Measurements from ENCODE around the gene AXIN2.

AXIN2 gene

GRCh38 chr17:65561452-65562205 is at the start of gene AXIN2:
Gene AXIN2 (minus strand): TSS chr17:65561648. CDS start chr17:65558620, 3,028 bp downstream.
- Histone ChIP-seq H3K27ac (no peak within 1 kb of the TSS), H3K27me3 (no peaks in the 10 kb centered on the region), H3K4me3 (ENCODE audit: low read depth in 1 of 2, low read length in 1 of 2) (peak within 1 kb of the TSS in 1 of 2 experiments; percentile 58), H3K4me1 (ENCODE audit: control insufficient read depth in 1 of 2, insufficient read depth in 1 of 2, low read depth in 1 of 2, low read length in 1 of 2) (peaks cover 0 to 11% of the 10 kb centered on the region in 2 experiments), H3K36me3 (no peaks in the 10 kb centered on the region), H3K9me3 (no peaks in the 10 kb centered on the region)
- TF ChIP-seq CTCF (IDR thresholded peaks at IDR 0.05), result no peak

GRCh38 chr17:65609749-65610148 is 48.3 kb upstream of the AXIN2 start:
- Histone ChIP-seq H3K4me1 (ENCODE audit: control insufficient read depth in 1 of 2, insufficient read depth in 1 of 2, low read depth in 1 of 2, low read length in 1 of 2) (no peaks in the 10 kb centered on the region), H3K36me3 (no peaks in the 10 kb centered on the region), H3K4me3 (ENCODE audit: low read depth in 1 of 2, low read length in 1 of 2) (no peak overlapping the region), H3K9me3 (no peaks in the 10 kb centered on the region), H3K27ac (no peak overlapping the region), H3K27me3 (no peaks in the 10 kb centered on the region)
- TF ChIP-seq CTCF (IDR thresholded peaks at IDR 0.05), result no peak

GRCh38 chr17:65609286-65609685 is 47.8 kb upstream of the AXIN2 start:
- H3K4me1 ChIP-seq (ENCODE audit: control insufficient read depth in 1 of 2, insufficient read depth in 1 of 2, low read depth in 1 of 2, low read length in 1 of 2), result no peaks in the 10 kb centered on the region
- H3K9me3 ChIP-seq, result no peaks in the 10 kb centered on the region
- no peaks in the 10 kb centered on the region for H3K36me3 ChIP-seq
- no peak overlapping the region for H3K4me3 ChIP-seq (ENCODE audit: low read depth in 1 of 2, low read length in 1 of 2)
- H3K27me3 ChIP-seq, result no peaks in the 10 kb centered on the region
- TF ChIP-seq CTCF (IDR thresholded peaks at IDR 0.05), result no peak
- H3K27ac ChIP-seq, result no peak overlapping the region

- no peak for TF ChIP-seq CTCF (IDR thresholded peaks at IDR 0.05)
- Histone ChIP-seq H3K4me1 (ENCODE audit: control insufficient read depth in 1 of 2, insufficient read depth in 1 of 2, low read depth in 1 of 2, low read length in 1 of 2) (no peaks in the 10 kb centered on the region), H3K4me3 (ENCODE audit: low read depth in 1 of 2, low read length in 1 of 2) (no peak overlapping the region), H3K9me3 (no peaks in the 10 kb centered on the region), H3K36me3 (no peaks in the 10 kb centered on the region), H3K27ac (no peak overlapping the region), H3K27me3 (no peaks in the 10 kb centered on the region)
Measured at GRCh38 chr17:65604070-65604469, 42.6 kb upstream of the AXIN2 start.

- Histone ChIP-seq H3K4me3 (ENCODE audit: low read depth in 1 of 2, low read length in 1 of 2) (no peak overlapping the region), H3K9me3 (no peaks in the 10 kb centered on the region), H3K27ac (no peak overlapping the region), H3K4me1 (ENCODE audit: control insufficient read depth in 1 of 2, insufficient read depth in 1 of 2, low read depth in 1 of 2, low read length in 1 of 2) (no peaks in the 10 kb centered on the region), H3K27me3 (no peaks in the 10 kb centered on the region), H3K36me3 (no peaks in the 10 kb centered on the region)
- TF ChIP-seq CTCF (IDR thresholded peaks at IDR 0.05), result no peak
Measured at GRCh38 chr17:65601881-65602280, 40.4 kb upstream of the AXIN2 start.
